ENCODE data around the gene IPO13. TPM values are rescaled to one million over a fixed set of nuclear protein-coding genes. Genes with fewer than 3 reads are reported as not detected.
A peak's percentile ranks its signal among the peaks of the same experiment; 100 is the strongest.

IPO13 gene
- polyA plus RNA-seq, 3 donors = 36.9 to 43.5 (median 41.8) TPM

- DNase-seq (ENCODE audit: extremely low read depth in 1 of 11, low read depth in 9 of 11, low spot score in 4 of 11) = no peak
These were observed 25.7 kb upstream of the IPO13 start for GRCh38 chr1:43921022-43921421.

GRCh38 chr1:43924516-43924915 lies 22.2 kb upstream of the IPO13 start:
- DNase-seq (ENCODE audit: extremely low read depth in 1 of 11, low read depth in 9 of 11, low spot score in 4 of 11) = no peak

- no peak for DNase-seq (ENCODE audit: extremely low read depth in 1 of 11, low read depth in 9 of 11, low spot score in 4 of 11)
These were observed 20.9 kb upstream of the IPO13 start for GRCh38 chr1:43925846-43926245.

- DNase-seq (ENCODE audit: extremely low read depth in 1 of 11, low read depth in 9 of 11, low spot score in 4 of 11) = no peak
These were observed 16.4 kb upstream of the IPO13 start for GRCh38 chr1:43930168-43930948.

GRCh38 chr1:43930949-43931275 lies 15.8 kb upstream of the IPO13 start:
- DNase-seq (ENCODE audit: extremely low read depth in 1 of 11, low read depth in 9 of 11, low spot score in 4 of 11) = no peak

GRCh38 chr1:43931711-43932660 lies 14.8 kb upstream of the IPO13 start:
- no peak for DNase-seq (ENCODE audit: extremely low read depth in 1 of 11, low read depth in 9 of 11, low spot score in 4 of 11)

- no peak for DNase-seq (ENCODE audit: extremely low read depth in 1 of 11, low read depth in 9 of 11, low spot score in 4 of 11)
These were observed 13.9 kb upstream of the IPO13 start for GRCh38 chr1:43932786-43933385.

- no peak for DNase-seq (ENCODE audit: extremely low read depth in 1 of 11, low read depth in 9 of 11, low spot score in 4 of 11)
These were observed 13.2 kb upstream of the IPO13 start, which contains the start of gene ARTN for GRCh38 chr1:43933386-43934100. TSS of gene ARTN (plus strand) at chr1:43933801. CDS start at chr1:43935657, 1,856 bp downstream.

GRCh38 chr1:43934101-43934985 lies 12.4 kb upstream of the IPO13 start:
- peak in 3 of 11 donors; percentile 51 to 66 (median 56) for DNase-seq (ENCODE audit: extremely low read depth in 1 of 11, low read depth in 9 of 11, low spot score in 4 of 11)

- DNase-seq (ENCODE audit: extremely low read depth in 1 of 11, low read depth in 9 of 11, low spot score in 4 of 11) = no peak
These were observed 11.8 kb upstream of the IPO13 start for GRCh38 chr1:43934986-43935324.

GRCh38 chr1:43935711-43936427 lies 10.9 kb upstream of the IPO13 start:
- no peak for DNase-seq (ENCODE audit: extremely low read depth in 1 of 11, low read depth in 9 of 11, low spot score in 4 of 11)

GRCh38 chr1:43936431-43937151 lies 10.2 kb upstream of the IPO13 start:
- DNase-seq (ENCODE audit: extremely low read depth in 1 of 11, low read depth in 9 of 11, low spot score in 4 of 11) = no peak

- DNase-seq (ENCODE audit: extremely low read depth in 1 of 11, low read depth in 9 of 11, low spot score in 4 of 11) = no peak
These were observed 9.4 kb upstream of the IPO13 start for GRCh38 chr1:43937179-43937865.

- no peak for DNase-seq (ENCODE audit: extremely low read depth in 1 of 11, low read depth in 9 of 11, low spot score in 4 of 11)
These were observed 8.4 kb upstream of the IPO13 start for GRCh38 chr1:43938383-43938782.

GRCh38 chr1:43938892-43939587 lies 7.7 kb upstream of the IPO13 start:
- DNase-seq (ENCODE audit: extremely low read depth in 1 of 11, low read depth in 9 of 11, low spot score in 4 of 11) = no peak

GRCh38 chr1:43942411-43942810 lies 4.3 kb upstream of the IPO13 start:
- no peak for DNase-seq (ENCODE audit: extremely low read depth in 1 of 11, low read depth in 9 of 11, low spot score in 4 of 11)
